Stomach (tissue), 9 donors: ENCODE measurements around the gene RPL18. TPM values are rescaled to one million over a fixed set of nuclear protein-coding genes. Genes with fewer than 3 reads are reported as not detected.
A peak's percentile ranks its signal among the peaks of the same experiment; 100 is the strongest.
"Not testable (repeated sequence)": the region's sequence is repeated elsewhere in the genome, so short reads cannot be mapped to it uniquely, and the experiment has no call there.

Source experiments
- DNase-seq, 2 donors: peaks; one replicate each; pipeline versions ENCODE4 v3.0.0 to v3.0.0-alpha.2; 2013 to 2019
- H3K27ac ChIP-seq, 5 donors: fragments of 200-600 bp in 4 of 5; sonication (generic) in 4 of 5; one replicate each; pipeline ENCODE4 v1.5.1; 2013 to 2019; ENCODE audit warnings: mild to moderate bottlenecking in 1 of 5, moderate library complexity in 1 of 5
- H3K27me3 ChIP-seq, 3 donors: fragments of 200-600 bp; sonication (generic); one replicate each; pipeline ENCODE4 v1.5.1; 2017 to 2019; ENCODE audit warnings: mixed run types in 1 of 3
- H3K36me3 ChIP-seq, 4 donors: fragments of 200-600 bp; sonication (generic); 1 replicate in 3 of 4; 2 replicates in 1 of 4; pipeline ENCODE4 v1.5.1; 2016 to 2019
- H3K4me1 ChIP-seq, 4 donors: fragments of 200-600 bp; sonication (generic); one replicate each; pipeline ENCODE4 v1.5.1; 2016 to 2019
- H3K4me3 ChIP-seq, 4 donors: fragments of 200-600 bp; sonication (generic) in 3 of 4; one replicate each; pipeline ENCODE4 v1.5.1; 2016 to 2019; ENCODE audit warnings: mild to moderate bottlenecking in 1 of 4
- H3K9me3 ChIP-seq, 4 donors: fragments of 200-600 bp; sonication (generic); one replicate each; pipeline ENCODE4 v1.5.1; 2016 to 2019
- CTCF ChIP-seq, 7 experiments: fragments of 450-650 bp in 4 of 7; fragments of 200-600 bp in 3 of 7; sonication (generic) in 3 of 7; IDR thresholded peaks; one replicate each; pipeline ENCODE4 v1.5.1; 2016 to 2019; ENCODE audit warnings: antibody characterized with exemption in 7 of 7, control low read depth in 2 of 7, mild to moderate bottlenecking in 1 of 7
- EP300 ChIP-seq: sonication (generic); formaldehyde crosslinking; IDR thresholded peaks from one replicate; pipeline ENCODE4 v1.6.1; 2017; ENCODE audit warnings: antibody characterized with exemption
- POLR2A ChIP-seq, 4 donors: fragments of 450-650 bp; IDR thresholded peaks; one replicate each; pipeline ENCODE4 v1.6.1; 2016; ENCODE audit warnings: antibody characterized with exemption in 4 of 4, control low read depth in 2 of 4, mild to moderate bottlenecking in 1 of 4, moderate library complexity in 1 of 4
- POLR2AphosphoS5 ChIP-seq, 3 donors: sonication (generic); formaldehyde crosslinking; IDR thresholded peaks; one replicate each; pipeline ENCODE4 v1.6.1; 2016; ENCODE audit warnings: antibody characterized with exemption in 3 of 3
- WGBS, 5 donors: extraction: QIAGEN DNeasy Blood & Tissue Kit in 3 of 5; methylation state at CpG; one replicate each; pipeline versions ENCODE4 v1.1.5 to v1.1.7; 2013 to 2018; 5-methylcytosine and 5-hydroxymethylcytosine counted together
- intact Hi-C: fragments of 100-400 bp; cut with DNase I; formaldehyde crosslinking; loops from one replicate; pipeline ENCODE4 v1.15.1; 2023; ENCODE audit warnings: low total_unique reads
- polyA plus RNA-seq, 3 donors: library from polyadenylated mRNA; stranded (reverse); fragments of 200-250 nt; gene quantifications; one replicate each; pipeline ENCODE4 v1.2.3, GENCODE V29; 2013
- total RNA-seq, 5 donors: library from RNA; depleted of rRNA; stranded (reverse); fragments of >200 nt; gene quantifications; one replicate each; pipeline versions ENCODE4 v1.1.0 to v1.2.3, GENCODE V29; 2014 to 2016
- donor health status: healthy with polysubstance abuse.
- donor health status: Bipolar disorder and iron deficiency.
- donor health status: healthy.

Gene RPL18
- total and polyA plus RNA-seq, 8 donors, result 1,272 to 3,739 (median 2,415) TPM

DNA sequence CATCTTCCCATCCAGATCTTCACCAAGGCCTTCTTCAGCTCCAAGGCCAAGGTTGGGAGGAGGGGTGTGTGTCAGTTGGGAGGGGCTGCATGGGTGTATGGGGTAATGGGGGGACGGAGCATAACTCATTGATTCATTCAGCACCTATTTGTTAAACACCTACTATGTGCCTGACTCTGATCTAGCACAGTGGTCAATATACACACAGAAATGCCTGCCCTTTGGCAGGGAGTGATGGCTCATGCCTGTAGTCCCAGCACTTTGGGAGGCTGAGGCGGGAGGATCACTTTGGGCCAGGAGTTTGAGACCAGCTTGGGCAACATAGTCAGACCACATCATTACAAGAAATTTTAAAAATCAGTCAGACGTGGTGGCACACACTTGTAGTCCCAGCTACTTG lies 31.6 kb downstream of the RPL18 start:
- H3K4me3 ChIP-seq, result no peak overlapping the region
- DNase-seq, result no peak
- no peaks in the 10 kb centered on the region for H3K36me3 ChIP-seq
- H3K27ac ChIP-seq, result no peak overlapping the region
- WGBS, 5 donors, result 81 to 95% (median 92%) methylated on average over 3 of the region's 3 CpGs
- intact Hi-C loops, result loop anchor here (5.0 kb wide), 2 partner anchors 80 to 100 kb away; no protein-coding TSS in a partner anchor
- no peaks in the 10 kb centered on the region for H3K9me3 ChIP-seq
- TF ChIP-seq CTCF (IDR thresholded peaks at IDR 0.05), result no peak
- no peak for TF ChIP-seq POLR2AphosphoS5 (IDR thresholded peaks at IDR 0.05)
- TF ChIP-seq POLR2A (IDR thresholded peaks at IDR 0.05), result no peak
- TF ChIP-seq EP300, result no peak
- peaks cover 13 to 24% (median 20%) of the 10 kb centered on the region in 4 donors for H3K4me1 ChIP-seq
- no peaks in the 10 kb centered on the region for H3K27me3 ChIP-seq

DNA sequence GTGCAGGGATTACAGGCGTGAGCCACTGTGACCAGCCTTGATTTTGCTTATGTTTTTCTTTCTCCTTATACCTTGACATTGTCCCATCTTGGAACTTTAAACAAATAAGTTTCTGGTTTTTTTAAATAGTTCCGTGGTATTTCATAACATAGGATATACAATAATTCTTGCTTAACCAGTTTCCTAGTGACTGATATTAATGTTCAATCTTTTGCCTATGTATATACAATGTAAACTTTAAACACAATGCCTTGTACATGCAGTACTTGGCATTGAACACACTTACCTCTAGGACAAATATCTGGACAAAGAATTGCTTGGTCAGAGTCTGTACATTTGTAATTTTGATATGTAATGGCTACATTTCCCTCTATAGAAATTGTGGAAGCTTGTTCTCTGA lies 36.8 kb downstream of the RPL18 start:
- peak in 1 of 2 donors; percentile 54 for DNase-seq
- Histone ChIP-seq H3K4me3 (no peak overlapping the region), H3K9me3 (no peaks in the 10 kb centered on the region), H3K27ac (peak overlapping the region in 3 of 5 donors; percentile 15 to 43 (median 30)), H3K27me3 (no peaks in the 10 kb centered on the region), H3K36me3 (no peaks in the 10 kb centered on the region), H3K4me1 (peaks cover 6 to 15% (median 10%) of the 10 kb centered on the region in 4 donors)
- intact Hi-C loops, result no loop called here
- no peak for TF ChIP-seq POLR2A (IDR thresholded peaks at IDR 0.05)
- no peak for TF ChIP-seq CTCF (IDR thresholded peaks at IDR 0.05)
- no peak for TF ChIP-seq EP300
- no peak for TF ChIP-seq POLR2AphosphoS5 (IDR thresholded peaks at IDR 0.05)
- WGBS, 5 donors, result 22 to 43% (median 31%) methylated on average over 2 of the region's 2 CpGs

GRCh38 chr19:48578891-48579290 lies 40.1 kb downstream of the RPL18 start:
- Histone ChIP-seq H3K4me1 (peaks cover 2 to 14% (median 9%) of the 10 kb centered on the region in 4 donors), H3K9me3 (no peaks in the 10 kb centered on the region), H3K27me3 (no peaks in the 10 kb centered on the region), H3K4me3 (no peak overlapping the region), H3K27ac (no peak overlapping the region), H3K36me3 (no peaks in the 10 kb centered on the region)
- intact Hi-C loops, result no loop called here
- TF ChIP-seq POLR2A (IDR thresholded peaks at IDR 0.05), result no peak
- TF ChIP-seq POLR2AphosphoS5 (IDR thresholded peaks at IDR 0.05), result no peak
- DNase-seq, result no peak
- 34 to 56% (median 45%) methylated on average over 3 of the region's 3 CpGs for WGBS, 5 donors

- H3K36me3 ChIP-seq, intact Hi-C loops, H3K27ac ChIP-seq, H3K4me3 ChIP-seq, H3K27me3 ChIP-seq, DNase-seq, H3K9me3 ChIP-seq: not testable (repeated sequence)
- WGBS, 5 donors, result 88 to 96% (median 92%) methylated on average over 7 of the region's 7 CpGs
- H3K4me1 ChIP-seq, result peaks cover 6 to 17% (median 16%) of the 10 kb centered on the region in 4 donors
Observed at GRCh38 chr19:48577908-48578307, 41.1 kb downstream of the RPL18 start.

GRCh38 chr19:48575931-48576622 lies 42.9 kb downstream of the RPL18 start:
- Histone ChIP-seq H3K4me1 (peaks cover 11 to 30% (median 23%) of the 10 kb centered on the region in 4 donors), H3K4me3 (no peak overlapping the region), H3K27me3 (no peaks in the 10 kb centered on the region), H3K36me3 (no peaks in the 10 kb centered on the region), H3K27ac (no peak overlapping the region), H3K9me3 (no peaks in the 10 kb centered on the region)
- DNase-seq, result no peak
- WGBS, 5 donors, result 81 to 87% (median 84%) methylated on average over 13 to 23 of the region's 23 CpGs
- intact Hi-C loops, result no loop called here
- TF ChIP-seq POLR2A (IDR thresholded peaks at IDR 0.05) (no peak), CTCF (IDR thresholded peaks at IDR 0.05) (no peak), EP300 (no peak), POLR2AphosphoS5 (IDR thresholded peaks at IDR 0.05) (no peak)
